Adrenal gland (tissue), 5 donors: Measurements from ENCODE around the gene PRKCA.

Experiments used
- POLR2A ChIP-seq, 2 donors: fragments of 450-650 bp; IDR thresholded peaks; one replicate each; pipeline ENCODE4 v1.6.1; 2017; ENCODE audit warnings: antibody characterized with exemption in 2 of 2, mild to moderate bottlenecking in 2 of 2, moderate library complexity in 1 of 2
- TF ChIP-seq, protein P1 (sequence below), 6 experiments: fragments of 450-650 bp in 4 of 6; fragments of 200-600 bp in 2 of 6; sonication (generic) in 1 of 6; IDR thresholded peaks; 1 replicate in 5 of 6; 2 replicates in 1 of 6; pipeline versions ENCODE4 v1.5.1 to v1.8.0; 2016 to 2021; ENCODE audit warnings: antibody characterized with exemption in 6 of 6, mild to moderate bottlenecking in 2 of 6, moderate library complexity in 1 of 6
- donor health status: DM: no; HTN: no; CAD: no.

DNA sequence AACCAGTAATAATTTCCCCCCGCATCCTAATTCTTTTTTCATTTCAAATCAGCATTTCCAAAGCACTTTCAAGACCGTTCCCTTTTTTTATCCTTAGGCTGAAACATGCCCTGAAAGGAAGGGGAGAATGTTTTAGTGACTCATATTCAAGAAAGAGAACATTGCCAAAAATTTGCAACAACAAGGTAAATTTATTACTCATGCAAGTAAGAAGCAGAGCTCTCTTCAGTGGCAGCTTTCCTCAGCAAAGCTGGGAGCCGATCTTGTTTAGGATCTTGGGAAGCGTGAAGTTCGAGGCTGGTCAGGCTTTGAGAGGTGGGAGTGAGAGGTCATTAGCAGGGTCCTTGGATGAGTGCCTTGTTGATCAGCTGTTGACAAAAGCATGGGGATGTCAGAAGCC lies 129.5 kb downstream of the PRKCA start:
- TF ChIP-seq POLR2A (IDR thresholded peaks at IDR 0.05) = no peak
- TF ChIP-seq, protein P1, sequence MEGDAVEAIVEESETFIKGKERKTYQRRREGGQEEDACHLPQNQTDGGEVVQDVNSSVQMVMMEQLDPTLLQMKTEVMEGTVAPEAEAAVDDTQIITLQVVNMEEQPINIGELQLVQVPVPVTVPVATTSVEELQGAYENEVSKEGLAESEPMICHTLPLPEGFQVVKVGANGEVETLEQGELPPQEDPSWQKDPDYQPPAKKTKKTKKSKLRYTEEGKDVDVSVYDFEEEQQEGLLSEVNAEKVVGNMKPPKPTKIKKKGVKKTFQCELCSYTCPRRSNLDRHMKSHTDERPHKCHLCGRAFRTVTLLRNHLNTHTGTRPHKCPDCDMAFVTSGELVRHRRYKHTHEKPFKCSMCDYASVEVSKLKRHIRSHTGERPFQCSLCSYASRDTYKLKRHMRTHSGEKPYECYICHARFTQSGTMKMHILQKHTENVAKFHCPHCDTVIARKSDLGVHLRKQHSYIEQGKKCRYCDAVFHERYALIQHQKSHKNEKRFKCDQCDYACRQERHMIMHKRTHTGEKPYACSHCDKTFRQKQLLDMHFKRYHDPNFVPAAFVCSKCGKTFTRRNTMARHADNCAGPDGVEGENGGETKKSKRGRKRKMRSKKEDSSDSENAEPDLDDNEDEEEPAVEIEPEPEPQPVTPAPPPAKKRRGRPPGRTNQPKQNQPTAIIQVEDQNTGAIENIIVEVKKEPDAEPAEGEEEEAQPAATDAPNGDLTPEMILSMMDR (IDR thresholded peaks at IDR 0.05) = no peak
